NB4 (cell line): ENCODE measurements around the gene R3HDM1.
A peak's percentile ranks its signal among the peaks of the same experiment; 100 is the strongest.
"Not testable (repeated sequence)": the region's sequence is repeated elsewhere in the genome, so short reads cannot be mapped to it uniquely, and the experiment has no call there.

Experiments used
- DNase-seq: peaks from one replicate; pipeline ENCODE4 v3.0.0; 2010; ENCODE audit warnings: low read depth
- H3K4me3 ChIP-seq: one replicate; pipeline ENCODE4 v1.5.1; 2011; ENCODE audit warnings: mild to moderate bottlenecking, low read depth, low read length, moderate library complexity
- CTCF ChIP-seq: IDR thresholded peaks from one replicate; pipeline ENCODE4 v1.5.1; 2012; ENCODE audit warnings: low read depth, low read length
- MAX ChIP-seq: IDR thresholded peaks from 2 replicates; pipeline ENCODE4 v1.6.1; 2011; ENCODE audit warnings: low read depth, low read length
- MYC ChIP-seq: IDR thresholded peaks from 2 replicates; pipeline ENCODE4 v1.6.1; 2011; ENCODE audit warnings: low read depth, low read length
- POLR2A ChIP-seq: IDR thresholded peaks from 2 replicates; pipeline ENCODE4 v1.6.1; 2011; ENCODE audit warnings: mild to moderate bottlenecking; ENCODE audit not compliant: insufficient read length; ENCODE audit errors: extremely low read depth

R3HDM1 gene

GRCh38 chr2:135650721-135651120 lies 119.4 kb downstream of the R3HDM1 start:
- peak; percentile 7 for DNase-seq
- no peak for TF ChIP-seq CTCF
- no peak for TF ChIP-seq MAX
- TF ChIP-seq POLR2A, result no peak
- no peak for TF ChIP-seq MYC
- no peak overlapping the region for H3K4me3 ChIP-seq

GRCh38 chr2:135651717-135652116 lies 120.4 kb downstream of the R3HDM1 start:
- TF ChIP-seq POLR2A (no peak), MAX (no peak), MYC (no peak), CTCF (no peak)
- no peak overlapping the region for H3K4me3 ChIP-seq
- peak; percentile 5 for DNase-seq

GRCh38 chr2:135654239-135654638 lies 123.0 kb downstream of the R3HDM1 start:
- not testable (repeated sequence) for DNase-seq, H3K4me3 ChIP-seq

- TF ChIP-seq CTCF (no peak), POLR2A (no peak), MYC (no peak), MAX (no peak)
- no peak for DNase-seq
- H3K4me3 ChIP-seq, result no peak overlapping the region
Observed at GRCh38 chr2:135657806-135658582, 126.7 kb downstream of the R3HDM1 start.

GRCh38 chr2:135662088-135662487 lies 130.8 kb downstream of the R3HDM1 start:
- no peak overlapping the region for H3K4me3 ChIP-seq
- TF ChIP-seq MYC, result no peak
- TF ChIP-seq MAX, result no peak
- no peak for DNase-seq

GRCh38 chr2:135663148-135663700 lies 131.9 kb downstream of the R3HDM1 start:
- H3K4me3 ChIP-seq, result no peak overlapping the region
- no peak for DNase-seq
- TF ChIP-seq POLR2A (no peak), MAX (no peak)

GRCh38 chr2:135664623-135665068 lies 133.4 kb downstream of the R3HDM1 start:
- no peak overlapping the region for H3K4me3 ChIP-seq
- no peak for TF ChIP-seq MYC
- TF ChIP-seq MAX, result no peak
- no peak for TF ChIP-seq POLR2A
- no peak for TF ChIP-seq CTCF
- no peak for DNase-seq
